Breast epithelium (tissue), 4 donors: ENCODE data around the gene PSMA3. TPM values are rescaled to one million over a fixed set of nuclear protein-coding genes. Genes with fewer than 3 reads are reported as not detected.

Experiments used
- DNase-seq, 2 donors: peaks; one replicate each; pipeline ENCODE4 v3.0.0-alpha.2; 2019; ENCODE audit warnings: low spot score in 2 of 2
- H3K27ac ChIP-seq, 2 donors: fragments of 200-600 bp; sonication (generic) in 1 of 2; one replicate each; pipeline ENCODE4 v1.5.1; 2016 to 2019; ENCODE audit warnings: mild to moderate bottlenecking in 1 of 2
- H3K27me3 ChIP-seq, 2 donors: fragments of 200-600 bp; sonication (generic) in 1 of 2; one replicate each; pipeline versions ENCODE4 v1.5.1 to v1.6.0; 2017 to 2019; ENCODE audit warnings: control low read depth in 1 of 2, mild to moderate bottlenecking in 1 of 2
- H3K36me3 ChIP-seq: fragments of 200-600 bp; one replicate; pipeline ENCODE4 v1.5.1; 2019
- H3K4me1 ChIP-seq, 2 donors: fragments of 200-600 bp; sonication (generic); one replicate each; pipeline ENCODE4 v1.5.1; 2016 to 2019; ENCODE audit warnings: control low read depth in 1 of 2
- H3K4me3 ChIP-seq, 3 donors: fragments of 200-600 bp; sonication (generic); 1 replicate in 2 of 3; 2 replicates in 1 of 3; pipeline ENCODE4 v1.5.1; 2016 to 2019; ENCODE audit warnings: mild to moderate bottlenecking in 3 of 3, moderate library complexity in 2 of 3
- H3K9me3 ChIP-seq, 2 donors: fragments of 200-600 bp; sonication (generic) in 1 of 2; one replicate each; pipeline ENCODE4 v1.5.1; 2016 to 2019; ENCODE audit warnings: control low read depth in 1 of 2
- POLR2A ChIP-seq: fragments of 450-650 bp; IDR thresholded peaks from one replicate; pipeline ENCODE4 v1.6.1; 2016; ENCODE audit warnings: antibody characterized with exemption, mild to moderate bottlenecking, moderate library complexity
- POLR2AphosphoS5 ChIP-seq, 3 donors: sonication (generic); formaldehyde crosslinking; IDR thresholded peaks; one replicate each; pipeline ENCODE4 v1.6.1; 2017; ENCODE audit warnings: antibody characterized with exemption in 3 of 3
- intact Hi-C: fragments of 100-400 bp; cut with DNase I; formaldehyde crosslinking; loops from one replicate; pipeline ENCODE4 v1.15.1; 2023; ENCODE audit warnings: low total_unique reads
- total RNA-seq, 3 donors: library from RNA; depleted of rRNA; stranded (reverse); fragments of >200 nt; gene quantifications; one replicate each; pipeline ENCODE4 v1.1.0, GENCODE V29; 2016
- TF ChIP-seq, protein P1 (sequence below), 3 donors: fragments of 450-650 bp; IDR thresholded peaks; one replicate each; pipeline ENCODE4 v1.5.1; 2016 to 2017; ENCODE audit warnings: antibody characterized with exemption in 3 of 3, mild to moderate bottlenecking in 3 of 3, moderate library complexity in 3 of 3

PSMA3 gene
- total RNA-seq, 3 donors from 2014 or later, result 76.2 to 113 (median 88.1) TPM

DNA sequence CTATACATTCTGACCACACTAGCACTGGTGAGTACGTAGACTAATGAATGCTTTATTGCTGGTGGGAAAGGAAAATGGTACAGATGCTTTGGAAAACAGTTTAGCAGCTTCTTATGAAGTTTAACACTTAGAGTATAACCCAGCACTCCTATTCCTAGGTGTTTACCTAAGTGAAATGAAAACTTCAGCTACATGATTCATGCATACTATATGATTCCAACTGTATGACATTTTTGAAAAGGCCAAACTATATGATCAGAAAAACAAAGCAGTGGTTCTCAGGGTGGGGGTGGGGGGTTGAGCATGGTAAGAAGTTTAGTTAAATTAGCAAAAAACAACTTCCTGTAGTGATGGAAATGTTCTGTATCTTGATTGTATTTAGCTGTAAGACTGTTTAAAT, 31.6 kb downstream of the PSMA3 start:
- intact Hi-C loops, result no loop called here
- no peaks in the 10 kb centered on the region for H3K36me3 ChIP-seq

DNA sequence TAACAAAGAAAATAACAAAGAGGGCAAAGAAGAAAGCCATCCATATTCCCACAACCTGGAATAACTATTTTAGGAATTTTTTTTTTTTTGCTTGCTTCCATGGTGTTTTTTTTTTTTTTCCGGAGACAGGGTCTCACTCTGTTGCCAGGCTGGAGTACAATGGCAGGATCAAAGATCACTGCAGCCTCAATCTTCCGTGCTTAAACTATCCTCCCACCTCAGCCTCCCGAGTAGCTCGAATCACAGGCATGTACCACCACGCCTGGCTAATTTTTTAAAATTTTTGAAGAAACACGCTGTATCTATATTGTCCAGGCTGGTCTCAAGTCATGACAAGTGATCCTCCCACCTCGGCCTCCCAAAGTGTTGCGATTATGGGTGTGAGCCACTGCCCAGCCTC, 33.5 kb downstream of the PSMA3 start:
- DNase-seq, result no peak
- H3K9me3 ChIP-seq, result no peaks in the 10 kb centered on the region
- no peak overlapping the region for H3K4me3 ChIP-seq
- intact Hi-C loops, result no loop called here
- H3K4me1 ChIP-seq, result peaks cover 0 to 16% of the 10 kb centered on the region in 2 donors
- H3K27me3 ChIP-seq, result no peaks in the 10 kb centered on the region
- H3K36me3 ChIP-seq, result no peaks in the 10 kb centered on the region
- TF ChIP-seq POLR2A (no peak), POLR2AphosphoS5 (IDR thresholded peaks at IDR 0.05) (no peak)
- TF ChIP-seq, protein P1, sequence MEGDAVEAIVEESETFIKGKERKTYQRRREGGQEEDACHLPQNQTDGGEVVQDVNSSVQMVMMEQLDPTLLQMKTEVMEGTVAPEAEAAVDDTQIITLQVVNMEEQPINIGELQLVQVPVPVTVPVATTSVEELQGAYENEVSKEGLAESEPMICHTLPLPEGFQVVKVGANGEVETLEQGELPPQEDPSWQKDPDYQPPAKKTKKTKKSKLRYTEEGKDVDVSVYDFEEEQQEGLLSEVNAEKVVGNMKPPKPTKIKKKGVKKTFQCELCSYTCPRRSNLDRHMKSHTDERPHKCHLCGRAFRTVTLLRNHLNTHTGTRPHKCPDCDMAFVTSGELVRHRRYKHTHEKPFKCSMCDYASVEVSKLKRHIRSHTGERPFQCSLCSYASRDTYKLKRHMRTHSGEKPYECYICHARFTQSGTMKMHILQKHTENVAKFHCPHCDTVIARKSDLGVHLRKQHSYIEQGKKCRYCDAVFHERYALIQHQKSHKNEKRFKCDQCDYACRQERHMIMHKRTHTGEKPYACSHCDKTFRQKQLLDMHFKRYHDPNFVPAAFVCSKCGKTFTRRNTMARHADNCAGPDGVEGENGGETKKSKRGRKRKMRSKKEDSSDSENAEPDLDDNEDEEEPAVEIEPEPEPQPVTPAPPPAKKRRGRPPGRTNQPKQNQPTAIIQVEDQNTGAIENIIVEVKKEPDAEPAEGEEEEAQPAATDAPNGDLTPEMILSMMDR (IDR thresholded peaks at IDR 0.05), result no peak
- no peak overlapping the region for H3K27ac ChIP-seq

More for the DNA sequence above, 31.6 kb downstream of the PSMA3 start:
- Histone ChIP-seq H3K9me3 (no peaks in the 10 kb centered on the region), H3K27ac (no peak overlapping the region), H3K27me3 (no peaks in the 10 kb centered on the region), H3K4me3 (no peak overlapping the region), H3K4me1 (peaks cover 0 to 8% of the 10 kb centered on the region in 2 donors)
- TF ChIP-seq POLR2AphosphoS5 (IDR thresholded peaks at IDR 0.05) (no peak), POLR2A (no peak)
- TF ChIP-seq, protein P1 (IDR thresholded peaks at IDR 0.05), result no peak
- no peak for DNase-seq

DNA sequence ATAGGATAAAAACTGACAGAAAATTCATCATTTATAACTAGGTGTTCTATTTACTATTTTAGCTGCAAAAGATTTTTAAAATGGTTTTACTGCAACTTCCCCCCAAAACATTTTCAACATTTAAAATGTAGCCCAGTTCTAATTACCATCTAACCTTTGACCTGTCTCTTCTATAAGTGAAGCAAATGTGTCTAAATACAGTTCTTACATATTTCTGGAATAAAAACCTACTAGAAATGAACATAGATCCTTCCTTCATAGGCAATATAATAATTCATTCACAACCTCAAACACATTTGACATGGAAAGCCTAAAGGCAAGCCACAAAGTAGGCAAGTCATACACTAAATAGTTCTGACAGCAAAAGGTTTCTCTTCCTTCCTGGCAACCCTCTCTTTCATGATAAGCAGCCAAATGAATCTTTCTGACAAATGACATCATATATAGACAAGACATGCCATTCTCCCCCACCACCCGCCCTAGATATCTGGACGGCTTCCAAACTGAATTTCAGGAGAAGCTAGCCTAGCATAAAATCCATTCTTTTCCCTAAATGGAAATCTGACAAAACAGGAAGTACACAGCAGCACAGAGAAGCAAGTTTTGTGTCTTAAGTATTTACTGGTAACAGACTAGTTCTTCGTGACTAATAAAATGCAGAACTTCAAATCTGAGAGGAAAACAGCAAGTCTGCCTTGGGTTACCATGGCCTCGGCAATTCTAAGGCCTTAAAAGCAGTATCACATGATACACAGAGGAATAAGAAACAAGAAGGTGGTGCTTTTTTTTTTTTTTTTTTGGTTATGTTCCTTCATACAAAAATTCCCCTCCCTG, 36.5 kb downstream of the PSMA3 start:
- no peaks in the 10 kb centered on the region for H3K27me3 ChIP-seq
- intact Hi-C loops, result no loop called here
- peak overlapping the region in 2 of 3 donors; percentile 9 to 17 for H3K4me3 ChIP-seq
- TF ChIP-seq POLR2AphosphoS5 (IDR thresholded peaks at IDR 0.05) (no peak), POLR2A (no peak)
- TF ChIP-seq, protein P1 (IDR thresholded peaks at IDR 0.05), result no peak
- peaks cover 0 to 16% of the 10 kb centered on the region in 2 donors for H3K4me1 ChIP-seq
- peak overlapping the region; percentile 65 to 88 for H3K27ac ChIP-seq
- no peak for DNase-seq
- H3K36me3 ChIP-seq, result no peaks in the 10 kb centered on the region
- H3K9me3 ChIP-seq, result no peaks in the 10 kb centered on the region

DNA sequence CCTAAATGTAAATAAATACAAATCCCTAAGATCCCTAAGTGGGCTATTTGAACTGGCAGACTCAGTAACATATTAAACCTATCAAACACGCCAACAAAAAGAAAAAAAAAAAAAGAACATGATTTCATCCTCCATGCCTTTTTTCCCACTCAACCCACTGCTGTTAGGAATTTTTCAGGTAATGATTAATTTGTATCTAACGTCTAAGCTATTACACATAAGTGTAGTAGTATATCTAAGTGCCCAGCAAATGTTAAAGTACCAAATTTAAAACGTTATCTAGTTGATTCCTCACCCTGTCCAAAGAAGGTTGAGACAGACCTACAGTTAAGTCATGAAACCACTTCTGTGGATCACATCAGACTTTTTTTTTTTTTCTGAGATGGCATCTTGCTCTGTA, 37.3 kb downstream of the PSMA3 start:
- Histone ChIP-seq H3K27ac (peak overlapping the region; percentile 65 to 88), H3K27me3 (no peaks in the 10 kb centered on the region), H3K4me1 (peaks cover 0 to 16% of the 10 kb centered on the region in 2 donors), H3K36me3 (no peaks in the 10 kb centered on the region), H3K4me3 (no peak overlapping the region), H3K9me3 (no peaks in the 10 kb centered on the region)
- TF ChIP-seq POLR2AphosphoS5 (IDR thresholded peaks at IDR 0.05) (no peak), POLR2A (no peak)
- TF ChIP-seq, protein P1 (IDR thresholded peaks at IDR 0.05), result no peak
- intact Hi-C loops, result no loop called here
- DNase-seq, result no peak

DNA sequence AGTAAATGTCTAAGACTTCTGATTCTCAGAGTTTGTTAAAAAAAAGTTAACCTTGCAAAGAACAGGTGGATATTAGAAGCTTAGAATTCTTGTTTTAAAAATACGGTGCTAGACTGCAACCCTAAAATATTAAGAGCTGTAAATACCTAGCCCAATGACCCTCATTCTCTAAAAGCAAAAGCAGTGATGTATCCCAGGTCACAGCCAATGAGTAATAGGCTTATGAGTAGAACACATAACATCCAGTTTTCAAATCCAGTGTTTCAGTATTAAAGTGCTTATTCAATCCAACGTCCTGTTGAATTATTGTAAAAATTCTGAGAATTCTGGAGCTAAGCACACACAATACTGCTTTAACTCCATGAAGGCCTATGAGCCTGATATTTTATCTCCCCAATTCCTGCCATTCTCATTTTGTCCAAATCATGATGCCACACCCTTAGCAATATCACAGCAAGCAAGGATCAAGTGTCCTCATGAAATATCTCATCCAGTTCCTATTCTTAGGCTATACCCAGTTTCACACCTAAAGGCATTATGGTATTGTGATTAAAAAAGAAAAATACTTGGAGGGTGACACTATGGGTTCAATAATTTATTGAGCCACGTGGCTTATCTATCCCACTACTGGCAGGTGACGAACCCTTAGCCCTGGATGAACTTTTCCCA, 38.4 kb downstream of the PSMA3 start:
- Histone ChIP-seq H3K4me3 (no peak overlapping the region), H3K36me3 (no peaks in the 10 kb centered on the region), H3K4me1 (peaks cover 0 to 16% of the 10 kb centered on the region in 2 donors), H3K9me3 (no peaks in the 10 kb centered on the region), H3K27ac (no peak overlapping the region), H3K27me3 (no peaks in the 10 kb centered on the region)
- no peak for DNase-seq
- intact Hi-C loops, result no loop called here
- no peak for TF ChIP-seq POLR2A
- no peak for TF ChIP-seq POLR2AphosphoS5 (IDR thresholded peaks at IDR 0.05)
- TF ChIP-seq, protein P1 (IDR thresholded peaks at IDR 0.05), result no peak
